ENCODE measurements around the gene ZNF891.

ZNF891 gene

GRCh38 chr12:133105620-133106019 is 24.5 kb downstream of the ZNF891 start:
- no peak for TF ChIP-seq CTCF (IDR thresholded peaks at IDR 0.05; ENCODE audit: borderline replicate concordance, insufficient read depth, low read depth, low read length)
- no peak overlapping the region for H3K4me3 ChIP-seq (ENCODE audit: low read depth, low read length)

GRCh38 chr12:133083345-133083744 is 46.7 kb downstream of the ZNF891 start:
- no peak overlapping the region for H3K4me3 ChIP-seq (ENCODE audit: low read depth, low read length)
- no peak for TF ChIP-seq CTCF (IDR thresholded peaks at IDR 0.05; ENCODE audit: borderline replicate concordance, insufficient read depth, low read depth, low read length)

- TF ChIP-seq CTCF (IDR thresholded peaks at IDR 0.05; ENCODE audit: borderline replicate concordance, insufficient read depth, low read depth, low read length), result no peak
- peak overlapping the region; percentile 70 for H3K4me3 ChIP-seq (ENCODE audit: low read depth, low read length)
These were observed 48.8 kb downstream of the ZNF891 start for GRCh38 chr12:133081159-133081780.

GRCh38 chr12:133080368-133081158 is 49.5 kb downstream of the ZNF891 start, which contains the start of gene ZNF140:
TSS of gene ZNF140 (plus strand) at chr12:133080923. CDS start at chr12:133081321, 398 bp downstream.
- TF ChIP-seq CTCF (IDR thresholded peaks at IDR 0.05; ENCODE audit: borderline replicate concordance, insufficient read depth, low read depth, low read length), result 0 out of 2 replicates have a peak, but pooled peaks have one; percentile 18
- peak within 1 kb of the TSS; percentile 70 for H3K4me3 ChIP-seq (ENCODE audit: low read depth, low read length)

- peak overlapping the region; percentile 70 for H3K4me3 ChIP-seq (ENCODE audit: low read depth, low read length)
- no peak for TF ChIP-seq CTCF (IDR thresholded peaks at IDR 0.05; ENCODE audit: borderline replicate concordance, insufficient read depth, low read depth, low read length)
These were observed 50.1 kb downstream of the ZNF891 start for GRCh38 chr12:133080026-133080367.

GRCh38 chr12:133073836-133074235 is 56.2 kb downstream of the ZNF891 start:
- no peak overlapping the region for H3K4me3 ChIP-seq (ENCODE audit: low read depth, low read length)
- TF ChIP-seq CTCF (IDR thresholded peaks at IDR 0.05; ENCODE audit: borderline replicate concordance, insufficient read depth, low read depth, low read length), result no peak

- no peak for TF ChIP-seq CTCF (IDR thresholded peaks at IDR 0.05; ENCODE audit: borderline replicate concordance, insufficient read depth, low read depth, low read length)
- no peak overlapping the region for H3K4me3 ChIP-seq (ENCODE audit: low read depth, low read length)
These were observed 66.5 kb downstream of the ZNF891 start for GRCh38 chr12:133063556-133063955.

Data from GM12875 (cell line).